ENCODE data around the gene DLGAP4. TPM values are rescaled to one million over a fixed set of nuclear protein-coding genes. Genes with fewer than 3 reads are reported as not detected.

DLGAP4 gene
- total and polyA plus RNA-seq, 2 of the 13 experiments (the other 11 are each of a cell fraction or from before 2014, with no cell fraction given): 15.2 to 26.7 TPM

DNA sequence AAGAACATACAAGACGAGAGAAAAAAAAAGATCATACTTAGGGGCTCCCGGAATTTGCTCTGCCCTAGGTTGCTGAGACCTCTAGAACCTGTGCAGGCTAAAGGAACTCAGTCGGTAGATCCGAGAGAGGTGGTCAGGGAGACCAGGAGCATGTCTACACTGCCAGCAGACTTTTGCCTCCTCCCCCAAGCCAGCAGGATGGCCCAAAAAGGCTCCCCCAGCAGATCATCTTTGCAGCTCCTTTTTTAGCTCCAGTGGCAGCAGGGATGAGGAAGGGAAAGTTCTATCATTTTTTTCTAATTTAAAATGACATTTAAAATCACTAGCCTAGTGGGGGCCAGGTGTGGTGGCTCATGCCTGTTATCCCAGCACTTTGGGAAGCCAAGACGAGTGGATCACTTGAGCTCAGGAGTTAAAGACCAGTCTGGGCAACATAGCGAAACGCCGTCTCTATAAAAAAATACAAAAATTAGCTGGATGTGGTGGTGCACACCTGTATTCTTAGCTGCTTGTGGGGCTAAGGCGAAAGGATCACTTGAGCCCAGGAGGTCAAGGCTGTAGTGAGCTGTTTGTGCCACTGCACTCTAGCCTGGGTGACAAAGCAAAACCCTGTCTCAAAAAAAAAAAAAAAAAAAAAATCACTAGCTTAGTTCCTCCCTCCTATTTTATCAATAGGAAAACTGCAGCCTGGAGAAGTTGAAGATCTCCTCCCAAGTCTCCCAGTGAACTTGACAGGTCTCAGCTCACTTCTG is 165.9 kb downstream of the DLGAP4 start (continued):
- TF ChIP-seq MTA3 (CRISPR knock-in tag; IDR thresholded peaks at IDR 0.05) (no peak), PHB2 (IDR thresholded peaks at IDR 0.05; ENCODE audit: partially characterized antibody) (no peak), HCFC1 (IDR thresholded peaks at IDR 0.05; ENCODE audit: low read depth, low read length) (no peak), HINFP (CRISPR knock-in tag; IDR thresholded peaks at IDR 0.05; ENCODE audit: low read depth) (no peak), CCDC6 (CRISPR knock-in tag; IDR thresholded peaks at IDR 0.05) (no peak)

DNA sequence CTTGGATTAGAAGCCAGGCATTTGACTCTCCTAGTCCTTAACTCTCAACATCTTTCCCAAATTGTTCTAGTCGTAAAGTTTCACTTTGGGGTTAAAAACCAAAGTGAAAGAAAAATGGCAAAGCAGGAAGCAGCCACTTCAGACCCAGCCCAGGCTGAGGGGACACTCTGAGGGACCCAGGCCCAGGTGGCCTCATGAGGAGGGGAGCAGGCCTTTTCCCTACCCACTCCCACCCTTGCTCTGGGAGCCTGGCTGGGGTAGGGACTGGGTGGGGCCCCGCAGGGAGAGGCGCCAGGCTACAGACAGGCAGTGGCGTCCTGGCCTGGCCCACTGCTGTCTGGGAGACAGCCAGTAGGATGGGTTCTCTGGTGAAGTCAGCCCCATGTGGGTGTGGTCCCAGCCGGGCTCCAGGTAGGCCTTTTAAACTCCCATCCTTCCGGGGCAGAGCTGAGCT is 166.5 kb downstream of the DLGAP4 start:
- no peak for DNase-seq (ENCODE audit: low spot score)
- ChIA-PET CTCF (ENCODE audit: low intra/inter-chr PET ratio, low total read pairs) (no interaction called here), POLR2A (interaction anchor here (1.1 to 3.1 kb wide), 3 partner anchors 10 to 33 kb away, joined by 3 to 13 read pairs (median 3); no protein-coding TSS in a partner anchor)
- no TSS peak for BruUV-seq (replicated peaks)
- no peak overlapping the region for H3K4me3 ChIP-seq (replicated peaks in 1 of 3; ENCODE audit: insufficient read depth in 1 of 3, low read depth in 2 of 3, low read length in 3 of 3)
- peaks cover 56% of the 10 kb centered on the region for H3K79me2 ChIP-seq (ENCODE audit: insufficient read depth, low read length)
- WGBS (ENCODE audit: low lambda C conversion rate): 69% methylated on average over 6 of the region's 6 CpGs
- no peaks in the 10 kb centered on the region for H3K27me3 ChIP-seq (ENCODE audit: control insufficient read depth in 1 of 2, insufficient read depth in 2 of 2, low read length in 2 of 2)
- in situ Hi-C loops (cut with HindIII; ENCODE audit: extremely low pct_ligation_motif_present, low pct_unique_long_range_greater_than_20kb) (no loop called here), intact Hi-C loops (cut with micrococcal nuclease; ENCODE audit: unreplicated experiment) (no loop called here)
- ATAC-seq: peak; percentile 20
- peak overlapping the region; percentile 33; the same call in 1 of the 2 replicates for H3K4me2 ChIP-seq (ENCODE audit: low read depth, low read length)
- H2AFZ ChIP-seq (ENCODE audit: low read length): no peak overlapping the region
- peaks cover 73% of the 10 kb centered on the region for H3K4me1 ChIP-seq (ENCODE audit: insufficient read depth, low read length)
- H3K9ac ChIP-seq (ENCODE audit: insufficient read depth, low read depth, low read length): peak overlapping the region; percentile 13
- H4K20me1 ChIP-seq (ENCODE audit: insufficient read depth, low read length): peaks cover 15% of the 10 kb centered on the region; the same call in 1 of the 2 replicates
- peaks cover 0 to 3% of the 10 kb centered on the region in 2 experiments; a peak in 3 of 5 replicates for H3K36me3 ChIP-seq (replicated peaks in 1 of 2; ENCODE audit: control insufficient read depth in 1 of 2, insufficient read depth in 2 of 2, low read length in 2 of 2)
- peak overlapping the region; percentile 24 for H3K27ac ChIP-seq (ENCODE audit: extremely low read length, insufficient read depth, low read length)
- H3K9me3 ChIP-seq (ENCODE audit: low read length): no peaks in the 10 kb centered on the region
- no peak for FAIRE-seq
- TF ChIP-seq ZNF138 (CRISPR knock-in tag; IDR thresholded peaks at IDR 0.05; ENCODE audit: low read depth) (no peak), HNRNPK (IDR thresholded peaks at IDR 0.05; ENCODE audit: low read depth, low read length, poor library complexity, severe bottlenecking) (no peak), FOXO1 (CRISPR knock-in tag; IDR thresholded peaks at IDR 0.05) (0 out of 2 replicates have a peak, but pooled peaks have one; percentile 23), ZFP91 (CRISPR knock-in tag; IDR thresholded peaks at IDR 0.05; ENCODE audit: borderline replicate concordance) (no peak), ZNF768 (CRISPR knock-in tag; IDR thresholded peaks at IDR 0.05) (peak; percentile 61; the same call in 1 of the 2 replicates), KDM2A (CRISPR knock-in tag; IDR thresholded peaks at IDR 0.05; ENCODE audit: borderline replicate concordance, low read depth) (peak; percentile 28; the same call in 1 of the 2 replicates), CERS6 (CRISPR knock-in tag; IDR thresholded peaks at IDR 0.05) (no peak)

Measured in HepG2 (cell line).